ENCODE results near the gene VAPA.

VAPA gene

DNA sequence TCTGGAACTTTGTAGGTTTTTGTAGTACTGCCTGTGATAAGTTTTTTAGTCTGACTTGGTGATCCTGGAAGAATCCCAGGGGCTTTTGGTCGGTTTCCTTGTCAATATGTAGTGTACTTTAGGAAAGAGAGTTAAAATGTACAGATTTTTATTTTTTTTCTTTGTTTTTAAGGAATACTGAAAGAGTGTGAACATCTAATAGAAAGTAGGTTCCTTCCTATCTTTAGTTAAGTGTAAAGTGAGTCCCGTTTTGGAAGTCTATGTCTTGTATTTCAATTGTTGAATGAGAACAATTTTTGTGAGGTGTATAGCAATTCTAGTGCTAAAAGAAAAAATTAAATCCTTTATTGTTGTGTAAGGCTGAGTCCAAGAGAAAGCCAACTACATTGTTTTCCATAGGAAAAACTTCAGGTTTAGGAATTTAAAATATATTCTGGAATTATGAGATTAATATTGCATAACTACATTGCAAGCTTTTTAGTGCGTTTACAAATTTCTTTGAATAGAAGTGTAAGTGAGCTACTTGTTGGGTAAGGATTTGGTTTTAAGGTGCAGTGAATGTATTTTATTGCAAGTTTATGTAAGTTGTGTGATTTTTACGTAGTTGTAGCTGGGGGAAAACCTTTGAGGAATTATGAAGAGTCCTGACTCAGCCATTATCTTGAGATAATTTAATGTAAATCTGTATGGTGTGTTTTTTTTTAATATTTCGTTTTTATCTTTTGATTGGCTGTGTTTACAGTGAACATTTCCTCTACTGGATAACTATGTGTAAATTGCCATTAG is 1.7 kb downstream of the VAPA start:
- no peak for DNase-seq

DNA sequence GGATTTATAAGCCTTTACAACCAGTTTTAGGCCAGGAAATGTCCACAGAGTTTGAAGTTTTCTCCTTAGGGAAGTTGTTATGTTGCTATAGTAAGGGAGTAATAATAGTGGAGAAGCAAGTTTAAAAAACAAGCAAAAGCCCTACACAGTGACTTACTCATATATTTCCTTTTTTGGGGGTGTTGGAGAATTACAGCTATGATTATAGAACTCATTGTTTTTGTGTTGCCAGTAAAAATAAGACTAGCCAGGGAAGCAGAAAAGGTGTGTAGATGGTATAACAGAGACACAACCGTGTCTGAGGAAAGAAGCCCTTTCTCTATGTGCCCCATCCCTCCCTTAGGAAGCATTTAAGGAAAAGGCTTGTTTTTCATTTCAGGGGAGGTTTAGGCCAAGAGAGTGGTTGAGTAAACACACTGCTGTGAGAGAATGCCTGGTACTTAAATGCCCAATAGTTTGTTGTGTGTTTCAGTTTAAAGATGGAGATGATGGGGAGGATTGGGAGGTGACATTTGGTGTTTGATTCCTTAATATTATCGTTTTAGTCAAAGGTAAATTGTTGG is 2.3 kb downstream of the VAPA start:
- no peak for DNase-seq

DNA sequence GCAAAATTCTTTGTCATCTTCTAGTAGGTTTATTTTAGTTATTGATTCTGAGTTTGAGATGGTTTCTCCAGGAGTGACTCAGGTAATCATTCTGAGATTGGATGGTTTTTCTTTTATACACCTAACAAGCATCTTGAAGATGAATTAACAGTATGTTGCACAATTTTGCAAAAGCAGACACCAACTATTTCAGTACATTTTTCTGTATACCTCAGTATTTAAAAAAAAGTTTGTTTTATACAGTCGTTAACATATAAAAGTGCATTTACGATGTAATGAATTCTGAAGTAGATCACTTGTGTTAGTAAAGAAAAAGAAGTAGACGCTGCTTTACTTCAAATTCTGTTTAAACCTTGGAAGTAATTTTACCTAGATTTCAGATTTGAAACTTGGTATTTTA is 3.0 kb downstream of the VAPA start:
- no peak for DNase-seq

DNA sequence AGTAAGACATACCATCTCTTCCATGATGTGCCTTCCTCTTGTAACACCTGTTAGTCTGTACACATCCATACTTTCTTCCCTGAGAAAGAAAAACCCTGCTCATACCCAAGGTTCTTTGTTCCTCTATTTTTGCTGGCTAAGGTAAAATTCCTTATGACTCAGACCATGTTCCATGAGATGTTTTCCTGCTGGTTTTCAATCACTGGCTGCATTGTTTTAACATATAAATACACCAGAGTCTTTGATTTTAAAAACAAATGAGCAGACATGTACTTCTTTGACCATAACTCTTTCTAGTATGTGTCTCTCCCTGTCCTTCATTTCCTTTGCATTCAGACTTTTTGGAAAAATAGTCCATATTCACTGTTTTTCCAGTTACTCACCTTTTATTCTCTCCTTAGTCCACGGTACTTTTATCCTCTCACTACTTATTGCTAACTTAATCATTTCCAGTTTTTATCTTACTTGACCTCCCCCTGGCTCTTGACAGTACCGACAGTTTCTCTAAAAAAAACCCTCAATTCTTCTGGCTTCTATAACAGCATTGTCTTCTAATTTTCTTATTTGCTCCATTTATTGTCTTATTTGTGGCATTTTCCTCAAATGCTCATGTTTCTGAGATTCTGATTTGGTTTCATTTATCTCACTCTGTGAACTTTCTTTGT is 4.3 kb downstream of the VAPA start:
- DNase-seq: no peak

DNA sequence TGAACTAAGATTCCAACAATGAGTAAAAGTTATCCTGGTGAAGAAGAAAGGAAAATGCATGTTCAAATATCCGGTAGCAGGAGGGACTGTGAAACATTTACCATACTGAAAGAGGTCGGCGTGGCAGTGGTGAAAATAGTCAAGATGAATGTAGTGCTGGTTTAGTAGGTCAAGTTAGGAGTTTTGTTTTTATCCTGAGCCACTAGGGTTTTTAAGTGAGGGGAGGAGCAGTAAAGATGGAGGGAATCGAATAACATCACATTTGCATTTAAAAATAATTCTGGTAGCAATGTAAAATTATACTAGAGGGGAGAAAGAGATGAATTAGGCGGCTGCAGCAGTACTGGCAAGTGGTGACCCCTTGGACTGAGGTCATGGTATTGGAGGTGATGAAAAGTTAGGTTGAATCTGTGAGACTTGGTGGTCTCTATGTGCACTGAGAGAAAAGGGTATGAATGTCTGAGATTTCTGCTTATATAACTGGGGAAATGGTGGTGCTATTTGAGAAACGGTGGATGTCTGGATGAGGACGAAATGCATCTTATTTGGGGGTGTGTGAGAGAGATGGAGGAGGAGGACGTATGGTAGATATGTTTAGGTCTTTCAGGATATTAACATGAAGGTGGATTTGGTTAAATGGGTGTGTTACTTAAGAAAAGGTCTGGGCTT is 5.9 kb downstream of the VAPA start:
- no peak for DNase-seq

DNA sequence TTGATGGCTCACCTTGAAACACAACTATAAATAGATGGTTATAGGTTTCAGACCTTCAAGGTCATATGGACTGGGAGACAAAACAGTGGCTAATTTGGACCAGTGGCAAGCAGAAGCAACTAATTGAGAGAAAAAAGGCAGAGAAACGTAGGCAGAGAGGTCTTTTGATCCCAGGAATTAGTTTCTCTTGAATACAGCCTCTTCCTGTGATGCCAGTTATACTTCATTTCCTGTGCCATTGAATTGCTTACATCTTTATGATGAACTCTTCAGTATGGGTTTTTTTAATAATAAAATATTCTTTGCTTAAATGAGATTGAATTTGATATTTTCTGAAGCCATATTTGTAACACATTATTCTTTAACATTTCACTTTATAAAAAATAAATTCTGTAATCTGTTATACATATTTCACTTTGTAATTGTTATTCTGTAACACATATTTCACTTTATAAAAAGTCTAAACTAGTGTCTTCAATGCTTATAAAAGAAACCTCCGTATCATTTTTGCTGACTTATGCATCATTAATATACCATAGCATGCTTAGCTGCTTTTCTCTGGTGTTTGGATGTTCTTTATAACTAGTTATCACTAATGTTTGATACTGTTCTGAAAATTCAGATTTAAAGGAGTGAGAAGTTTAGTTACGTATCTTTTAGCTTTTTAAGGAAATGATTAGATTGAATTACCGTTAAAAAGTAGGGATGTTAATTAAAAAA is 8.9 kb downstream of the VAPA start:
- no peak for DNase-seq

DNA sequence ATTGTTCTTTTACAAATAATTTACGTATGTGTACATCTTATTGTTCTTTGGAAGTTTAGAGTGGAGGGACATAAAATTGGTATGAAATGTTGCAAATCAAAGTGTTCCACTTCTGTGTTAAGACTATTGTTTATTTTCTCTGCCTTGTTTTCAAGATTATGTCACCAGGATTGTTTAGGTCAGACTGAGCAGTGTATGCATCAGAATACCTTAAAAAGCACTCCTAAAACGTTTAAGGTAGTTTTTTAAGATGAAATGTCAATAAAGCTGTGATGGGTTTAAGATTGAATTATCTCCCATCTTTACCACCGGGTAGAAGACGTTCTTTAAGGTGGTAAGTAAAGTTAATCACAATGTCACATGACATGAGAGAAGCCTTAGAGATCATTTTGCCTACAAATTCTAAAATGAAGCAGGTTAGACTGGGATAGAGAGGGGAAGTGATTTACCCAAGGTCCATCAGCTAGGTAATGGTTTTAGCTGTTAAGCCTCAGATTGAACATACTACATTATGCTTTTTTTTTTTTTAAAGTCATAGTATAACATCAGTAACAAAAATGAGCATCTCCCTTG is 10.6 kb downstream of the VAPA start:
- no peak for DNase-seq

DNA sequence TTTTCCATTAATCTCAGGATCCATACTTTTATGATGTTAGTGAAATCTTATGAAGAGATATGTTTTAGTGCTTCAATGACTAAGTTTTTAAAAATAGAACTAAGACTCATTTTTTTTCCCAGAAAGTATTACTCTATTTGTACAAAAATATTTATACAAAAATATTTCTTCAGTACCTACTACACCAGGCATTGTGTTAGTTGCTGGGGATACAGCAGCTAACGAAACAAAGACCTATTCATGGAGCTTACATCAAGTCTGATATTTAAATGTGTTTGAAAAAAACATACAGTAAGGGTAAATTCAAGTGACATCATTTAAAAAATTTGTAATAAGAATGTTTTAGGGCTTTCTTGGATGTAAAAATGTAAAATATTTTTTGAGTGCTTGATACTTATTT is 11.6 kb downstream of the VAPA start:
- no peak for DNase-seq

DNA sequence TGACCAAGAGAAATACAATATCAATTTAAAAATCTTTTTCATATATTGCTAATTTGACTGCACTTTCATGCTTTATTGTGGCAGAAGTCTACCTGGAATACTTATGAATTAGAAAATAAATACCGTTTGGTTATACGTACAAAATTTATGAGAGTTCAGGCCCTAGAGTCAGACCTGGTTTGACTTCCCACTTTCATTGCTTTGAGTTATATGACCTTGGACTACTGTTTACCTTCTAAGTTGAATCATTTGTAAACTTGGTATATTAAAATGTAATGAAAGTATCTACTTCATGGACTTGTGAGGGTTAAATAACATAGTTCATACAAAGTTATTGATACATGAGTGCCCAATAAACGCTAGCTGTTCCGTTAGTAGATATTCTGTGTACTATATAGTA is 12.0 kb downstream of the VAPA start:
- DNase-seq: no peak

DNA sequence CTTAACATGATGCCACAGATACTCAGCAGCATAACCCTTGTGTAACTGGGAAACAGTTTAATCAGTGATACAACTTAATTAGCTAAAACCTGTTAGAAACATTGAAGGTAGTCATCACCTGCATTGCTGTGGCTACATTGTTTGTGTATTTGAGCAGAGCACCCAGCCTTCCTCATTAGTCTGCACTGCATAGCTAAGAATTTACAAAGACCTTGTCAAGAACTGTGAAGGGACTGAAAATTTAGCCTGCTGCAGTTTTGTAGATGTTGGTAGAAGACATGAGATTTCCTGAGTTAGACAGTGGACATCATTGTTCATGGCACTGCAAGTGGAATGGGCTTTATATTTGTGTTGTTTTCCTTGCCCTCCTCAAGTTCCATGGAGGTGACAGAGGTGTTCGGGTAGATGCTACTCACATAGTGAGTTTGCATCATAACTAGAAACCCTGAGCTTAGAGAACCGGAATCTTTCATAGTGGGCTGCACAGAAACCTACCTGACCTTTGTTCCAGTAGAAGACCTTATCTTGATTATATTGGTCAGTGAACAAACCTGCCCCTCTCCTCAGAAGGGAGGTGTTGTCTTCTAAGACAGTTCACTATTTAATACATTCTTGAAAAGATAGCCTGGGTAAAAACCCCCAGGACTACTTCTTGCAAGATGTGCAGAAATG is 12.5 kb downstream of the VAPA start:
- DNase-seq: no peak

DNA sequence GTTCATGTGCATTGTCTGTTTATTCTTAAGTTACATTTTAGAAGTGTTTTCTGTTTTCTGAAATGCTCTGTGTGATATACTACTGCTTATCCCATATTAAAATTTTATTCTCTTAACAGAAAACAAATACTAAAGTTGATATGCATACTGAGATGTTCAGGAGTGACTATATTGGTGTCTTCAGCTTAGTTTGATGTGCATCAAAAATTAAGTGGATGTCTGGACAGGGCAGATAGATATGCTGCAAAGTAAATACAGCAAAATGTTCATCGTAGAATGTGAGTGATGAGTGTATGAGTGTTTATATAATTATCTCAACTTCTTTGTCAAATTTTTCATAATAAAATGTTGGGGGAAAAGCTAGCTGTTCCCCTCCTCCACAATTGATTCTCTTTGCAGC is 13.2 kb downstream of the VAPA start:
- DNase-seq: no peak

DNA sequence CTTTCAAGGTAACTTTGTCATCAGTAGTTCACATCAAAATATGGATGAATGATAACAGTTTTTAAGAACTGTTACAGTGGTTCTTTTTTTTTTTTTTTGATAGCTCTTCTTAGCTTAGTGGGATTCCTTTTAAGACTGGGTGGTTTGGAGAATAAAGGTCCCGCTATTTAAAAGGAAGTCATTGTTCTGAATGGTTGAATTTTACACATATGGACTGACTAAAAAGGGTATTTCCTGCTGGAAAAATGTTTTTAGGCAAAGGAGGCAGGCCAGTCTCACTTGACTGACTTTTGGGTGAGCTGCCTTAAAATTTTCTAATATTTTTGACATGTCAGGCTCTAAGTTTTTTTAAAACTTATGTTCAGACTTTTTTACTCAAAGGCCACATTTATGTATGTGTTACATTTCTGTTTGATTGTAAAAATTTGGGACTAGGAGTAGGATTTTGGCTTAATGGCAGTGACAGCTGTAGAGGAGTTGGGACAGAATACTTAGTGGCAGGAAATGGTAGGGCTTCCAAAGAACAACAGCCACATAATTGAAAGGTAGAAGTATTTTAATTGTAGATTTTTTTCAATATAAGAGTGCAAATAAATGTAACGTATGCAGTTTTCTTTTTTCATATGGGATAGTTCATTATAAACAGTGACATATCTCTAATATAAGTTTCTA is 13.7 kb downstream of the VAPA start:
- DNase-seq: no peak

DNA sequence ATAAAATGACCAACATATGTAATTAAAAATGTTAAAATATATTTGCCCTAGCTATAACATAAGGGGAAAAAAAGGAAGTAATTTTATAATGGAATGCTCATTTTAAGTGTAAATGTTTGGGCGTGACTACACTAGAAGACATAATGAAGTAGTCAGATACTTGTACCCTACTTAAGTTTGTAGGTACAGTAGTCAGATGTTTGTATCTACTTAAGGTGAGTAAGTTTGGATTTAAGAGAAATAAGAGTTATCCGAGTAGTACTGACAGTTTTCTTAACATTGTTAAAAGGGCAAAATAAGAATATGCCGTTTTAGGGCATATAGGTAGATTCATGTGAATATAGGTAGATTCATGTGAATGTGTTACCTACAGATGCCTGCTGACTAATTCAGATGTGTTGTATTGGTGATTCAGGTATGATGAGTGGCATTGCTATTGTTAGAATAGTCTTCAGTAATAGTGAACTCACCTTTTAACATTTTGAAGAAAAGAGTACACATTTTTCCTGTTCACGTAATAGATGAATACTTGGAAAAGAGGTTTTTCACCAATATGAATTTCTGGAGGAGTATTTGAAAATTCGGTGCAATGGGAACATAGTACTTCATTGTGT is 14.9 kb downstream of the VAPA start:
- DNase-seq: no peak

DNA sequence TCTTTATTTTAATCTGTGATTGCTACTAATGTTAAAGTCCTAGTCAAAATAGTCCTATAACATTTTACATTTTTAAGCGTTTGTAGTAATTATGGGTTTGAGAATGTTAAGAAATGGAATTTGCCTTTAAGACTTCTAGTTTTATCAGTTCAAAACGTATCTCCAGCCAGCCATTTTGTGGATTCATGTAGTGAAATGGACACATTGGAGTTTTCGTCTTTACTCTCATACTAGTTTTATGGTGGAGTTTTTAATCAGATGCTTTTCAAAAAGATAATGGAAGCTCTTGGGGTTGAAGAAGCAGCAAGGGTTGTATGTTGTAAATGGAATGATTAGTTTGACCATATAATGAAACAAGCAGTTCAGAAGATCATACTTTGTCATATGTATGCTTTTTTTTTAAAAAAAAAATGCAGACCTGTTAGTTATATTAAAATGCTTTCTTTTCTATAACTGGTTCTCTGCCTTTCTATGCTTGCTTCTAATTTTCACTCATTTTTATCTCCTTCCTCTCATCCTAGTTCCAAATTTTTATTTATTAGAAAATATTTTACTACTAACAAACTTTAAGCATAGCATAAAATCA is 16.6 kb downstream of the VAPA start:
- no peak for DNase-seq

DNA sequence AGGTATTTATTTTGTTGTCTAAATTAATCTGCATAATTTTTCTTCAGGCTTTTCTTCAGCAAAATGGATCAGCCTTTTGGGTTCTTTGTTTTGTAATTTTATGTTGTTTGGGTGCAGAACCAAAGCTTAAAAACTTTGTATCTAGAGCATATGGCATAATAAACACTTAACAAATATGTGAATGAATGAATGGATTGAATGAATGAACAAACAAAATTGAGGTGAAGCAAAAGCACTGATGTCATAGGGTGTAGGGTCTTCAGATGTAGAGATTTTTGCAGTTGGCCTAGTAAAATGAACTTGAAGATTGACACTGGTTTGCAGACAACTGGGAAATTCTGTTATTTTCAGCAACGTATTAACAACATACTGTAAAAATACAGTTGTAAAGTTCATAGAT is 17.3 kb downstream of the VAPA start:
- no peak for DNase-seq

DNA sequence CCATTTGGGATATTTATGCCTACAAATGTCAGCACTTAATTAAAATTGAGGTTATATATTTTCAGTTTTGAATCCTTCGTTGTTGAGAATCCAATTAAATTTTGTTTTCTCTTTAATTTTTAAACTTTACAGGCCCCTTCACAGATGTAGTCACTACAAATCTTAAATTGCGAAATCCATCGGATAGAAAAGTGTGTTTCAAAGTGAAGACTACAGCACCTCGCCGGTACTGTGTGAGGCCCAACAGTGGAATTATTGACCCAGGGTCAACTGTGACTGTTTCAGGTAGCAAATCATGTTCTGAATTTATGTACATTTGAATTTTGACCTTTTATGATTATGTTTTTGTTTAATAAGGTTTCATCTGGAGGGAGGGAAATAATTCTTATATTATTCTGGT is 17.9 kb downstream of the VAPA start:
- DNase-seq: no peak

DNA sequence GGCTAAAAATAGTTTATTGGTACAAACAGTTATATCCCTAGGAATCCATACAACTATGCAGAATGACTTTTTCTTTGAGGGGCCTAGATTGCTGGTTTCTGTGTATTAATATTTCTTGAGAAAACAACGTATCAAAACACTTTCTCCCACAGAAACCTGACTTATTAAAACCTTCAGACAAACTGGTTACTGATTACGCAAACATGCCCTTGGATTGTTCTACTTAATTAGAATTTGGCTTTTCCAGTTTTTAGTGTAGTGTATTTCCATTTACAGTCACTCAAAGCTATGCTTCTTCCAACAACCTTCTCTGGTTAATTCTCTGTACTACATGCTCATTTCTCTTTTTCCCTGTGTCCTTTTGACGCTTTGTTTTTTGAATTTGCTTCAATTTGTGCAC is 20.0 kb downstream of the VAPA start:
- no peak for DNase-seq

DNA sequence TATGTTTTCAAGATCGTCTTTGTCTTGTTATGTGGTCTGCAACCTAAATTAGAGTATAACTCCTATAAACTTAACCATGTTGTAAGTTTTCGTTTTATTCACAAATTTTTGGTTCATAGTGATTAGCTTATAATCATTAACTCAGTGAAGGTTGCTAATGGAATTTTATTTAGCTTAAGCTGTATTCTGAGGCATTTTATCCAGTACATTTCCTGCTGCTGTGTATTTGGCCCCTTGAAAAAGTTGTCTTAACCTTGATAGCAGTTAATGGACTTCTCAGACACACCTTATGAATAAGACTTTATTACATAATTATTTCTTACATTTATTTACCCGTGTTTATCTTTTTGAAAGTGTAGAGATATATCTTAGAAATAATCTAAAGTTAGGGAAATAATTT is 20.5 kb downstream of the VAPA start:
- DNase-seq: no peak

DNA sequence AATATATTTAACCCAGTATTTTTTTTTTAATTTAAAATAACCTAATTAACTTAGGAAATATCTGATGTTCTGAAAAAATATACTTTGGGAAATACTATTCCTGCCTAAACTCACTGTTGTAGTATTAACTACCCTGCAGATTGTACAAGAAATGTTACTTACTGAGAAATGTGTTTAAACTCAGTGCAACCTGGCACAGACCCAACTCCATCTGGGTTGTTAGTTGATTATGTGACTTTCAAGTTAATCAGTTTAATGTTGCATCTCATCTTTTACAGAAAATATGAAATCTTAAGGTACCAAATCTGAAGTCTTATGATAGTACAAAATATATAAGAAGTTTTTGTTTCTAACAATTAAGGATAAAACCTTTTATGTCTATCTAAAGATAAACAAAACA is 27.3 kb downstream of the VAPA start:
- DNase-seq: no peak

DNA sequence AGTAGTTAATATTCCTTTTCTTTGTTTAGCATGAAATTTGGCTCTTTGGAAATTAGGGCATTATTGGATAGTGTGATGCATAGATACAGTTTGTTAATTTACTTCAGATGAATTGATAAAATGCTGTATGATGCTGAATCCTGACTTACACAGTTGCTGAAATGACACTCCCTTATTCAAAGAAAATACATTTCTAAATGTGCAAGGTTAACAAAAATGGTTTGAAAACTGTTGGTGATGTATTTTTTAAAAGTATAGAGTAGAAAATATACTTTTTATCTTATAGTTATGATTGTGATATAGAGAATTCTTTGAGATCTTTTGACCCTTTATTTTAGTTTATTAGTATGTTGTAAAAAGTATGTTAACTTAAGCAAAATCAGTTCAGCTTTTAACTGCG is 27.8 kb downstream of the VAPA start:
- no peak for DNase-seq

DNA sequence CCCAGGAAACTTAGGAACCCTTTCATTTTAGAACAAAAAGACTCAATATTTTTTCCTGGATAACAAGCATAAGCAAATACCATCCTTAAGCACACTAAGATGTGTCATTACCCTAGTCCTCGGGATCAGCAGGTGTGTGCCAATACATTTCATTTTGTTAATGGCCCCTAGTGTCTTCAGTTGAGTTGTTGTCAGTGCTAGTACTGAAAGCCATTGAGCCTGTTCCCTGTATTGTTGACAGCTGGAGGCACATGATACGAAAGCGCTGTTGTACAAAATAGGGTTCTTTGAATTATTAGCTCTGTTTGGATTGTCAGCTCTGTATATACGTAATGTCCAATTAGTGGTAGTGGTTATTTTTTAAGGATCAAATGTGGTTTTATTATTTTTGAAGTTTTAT is 29.5 kb downstream of the VAPA start:
- DNase-seq: no peak

Measured in T1000 (cell line).